Dendritic cell treated with granulocyte-macrophage colony-stimulating factor and Interleukin-4, amounts not matched to agents 40 ng/mL and 50 ng/mL, for 4 days (primary cell): ENCODE results near the gene PCSK5.
"Not testable (repeated sequence)": the region's sequence is repeated elsewhere in the genome, so short reads cannot be mapped to it uniquely, and the experiment has no call there.

ENCODE experiments used
- H3K27ac Mint-ChIP-seq: one replicate; pipeline ENCODE4 v1.8.0; 2022; ENCODE audit warnings: mild to moderate bottlenecking, mixed read lengths
- H3K27me3 Mint-ChIP-seq: one replicate; pipeline ENCODE4 v1.8.0; 2022; ENCODE audit warnings: mild to moderate bottlenecking, mixed read lengths
- H3K36me3 Mint-ChIP-seq: one replicate; pipeline ENCODE4 v1.8.0; 2022; ENCODE audit warnings: low read depth, mixed read lengths
- H3K4me1 Mint-ChIP-seq: one replicate; pipeline ENCODE4 v1.8.0; 2022; ENCODE audit warnings: low read depth, mixed read lengths
- H3K4me3 Mint-ChIP-seq: one replicate; pipeline ENCODE4 v1.8.0; 2022; ENCODE audit warnings: mild to moderate bottlenecking, moderate library complexity, mixed read lengths
- H3K9me3 Mint-ChIP-seq: one replicate; pipeline ENCODE4 v1.8.0; 2022; ENCODE audit warnings: mixed read lengths
- intact Hi-C: fragments of 100-400 bp; cut with micrococcal nuclease; formaldehyde crosslinking; loops from one replicate; pipeline ENCODE4 v1.15.0; 2022

PCSK5 gene

DNA sequence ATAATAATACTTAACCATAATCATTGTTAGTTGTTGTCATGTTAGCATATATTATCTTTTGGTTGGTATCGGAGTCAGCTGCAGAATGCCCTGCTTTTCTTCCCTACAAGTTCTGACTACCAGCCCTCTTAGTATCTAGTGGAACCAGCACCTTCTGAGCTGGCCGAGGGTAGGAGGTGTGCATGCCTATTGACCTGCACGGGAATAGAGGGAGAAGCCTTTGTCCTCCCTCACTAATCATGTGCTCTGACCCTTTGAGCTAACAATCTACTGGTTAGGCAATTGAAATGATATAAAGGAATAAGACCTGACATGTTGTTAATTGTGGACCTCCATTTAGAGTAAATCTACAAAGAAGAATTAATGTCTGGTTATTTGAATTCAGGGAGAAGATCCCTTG lies 4.1 kb downstream of the PCSK5 start:
- no peaks in the 10 kb centered on the region for H3K9me3 Mint-ChIP-seq
- no peak overlapping the region for H3K4me3 Mint-ChIP-seq
- peaks cover 13% of the 10 kb centered on the region for H3K27me3 Mint-ChIP-seq
- H3K27ac Mint-ChIP-seq = no peak overlapping the region
- intact Hi-C loops = no loop called here
- peaks cover 23% of the 10 kb centered on the region for H3K36me3 Mint-ChIP-seq
- H3K4me1 Mint-ChIP-seq = peaks cover 42% of the 10 kb centered on the region

- Mint-ChIP-seq H3K4me3 (no peak overlapping the region), H3K9me3 (no peaks in the 10 kb centered on the region), H3K27me3 (peaks cover 13% of the 10 kb centered on the region), H3K27ac (no peak overlapping the region), H3K36me3 (peaks cover 23% of the 10 kb centered on the region), H3K4me1 (peaks cover 44% of the 10 kb centered on the region)
- intact Hi-C loops = no loop called here
Measured at GRCh38 chr9:75895112-75895511, 4.6 kb downstream of the PCSK5 start.

GRCh38 chr9:75896193-75896592 lies 5.7 kb downstream of the PCSK5 start:
- intact Hi-C loops = no loop called here
- Mint-ChIP-seq H3K4me3 (no peak overlapping the region), H3K4me1 (peaks cover 49% of the 10 kb centered on the region), H3K27me3 (peaks cover 13% of the 10 kb centered on the region), H3K9me3 (no peaks in the 10 kb centered on the region), H3K27ac (no peak overlapping the region), H3K36me3 (peaks cover 21% of the 10 kb centered on the region)

GRCh38 chr9:75900893-75901524 lies 10.5 kb downstream of the PCSK5 start:
- H3K36me3 Mint-ChIP-seq, H3K27me3 Mint-ChIP-seq, H3K4me3 Mint-ChIP-seq, H3K9me3 Mint-ChIP-seq, H3K27ac Mint-ChIP-seq, intact Hi-C loops: not testable (repeated sequence)
- H3K4me1 Mint-ChIP-seq = peaks cover 20% of the 10 kb centered on the region

DNA sequence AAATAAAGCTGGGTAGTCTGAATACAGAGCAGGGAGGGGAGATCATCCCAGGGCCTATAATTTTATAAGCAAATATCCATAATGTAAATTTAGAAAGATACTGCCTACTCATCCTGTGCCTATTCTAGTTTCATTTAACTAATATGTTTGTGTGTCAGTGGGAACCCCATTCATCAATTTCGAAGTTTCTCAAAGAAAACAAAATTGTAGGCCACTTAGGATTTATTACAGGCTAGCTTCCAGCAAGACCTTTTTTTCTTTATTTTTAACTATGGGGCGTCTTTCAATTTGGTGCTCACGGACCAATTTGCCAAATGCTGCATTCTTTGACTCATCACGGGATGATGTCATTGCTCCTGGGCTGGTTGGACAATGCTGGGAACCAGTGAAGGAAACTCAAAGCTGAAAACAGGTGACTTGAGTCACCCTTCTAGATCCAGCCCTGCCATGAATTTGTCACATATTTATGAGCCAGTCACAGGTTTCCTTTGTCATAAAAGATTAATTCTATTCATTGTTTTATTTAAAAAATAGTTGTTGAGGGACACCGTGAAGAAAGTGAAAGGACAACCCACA lies 13.4 kb downstream of the PCSK5 start:
- H3K9me3 Mint-ChIP-seq = no peaks in the 10 kb centered on the region
- no peak overlapping the region for H3K27ac Mint-ChIP-seq
- peaks cover 10% of the 10 kb centered on the region for H3K36me3 Mint-ChIP-seq
- intact Hi-C loops = no loop called here
- H3K4me3 Mint-ChIP-seq = no peak overlapping the region
- H3K4me1 Mint-ChIP-seq = peaks cover 21% of the 10 kb centered on the region
- H3K27me3 Mint-ChIP-seq = no peaks in the 10 kb centered on the region

- peaks cover 21% of the 10 kb centered on the region for H3K4me1 Mint-ChIP-seq
- intact Hi-C loops = no loop called here
- no peak overlapping the region for H3K4me3 Mint-ChIP-seq
- no peaks in the 10 kb centered on the region for H3K27me3 Mint-ChIP-seq
- H3K9me3 Mint-ChIP-seq = no peaks in the 10 kb centered on the region
- H3K27ac Mint-ChIP-seq = no peak overlapping the region
- peaks cover 10% of the 10 kb centered on the region for H3K36me3 Mint-ChIP-seq
Measured at GRCh38 chr9:75904364-75904763, 13.9 kb downstream of the PCSK5 start.

DNA sequence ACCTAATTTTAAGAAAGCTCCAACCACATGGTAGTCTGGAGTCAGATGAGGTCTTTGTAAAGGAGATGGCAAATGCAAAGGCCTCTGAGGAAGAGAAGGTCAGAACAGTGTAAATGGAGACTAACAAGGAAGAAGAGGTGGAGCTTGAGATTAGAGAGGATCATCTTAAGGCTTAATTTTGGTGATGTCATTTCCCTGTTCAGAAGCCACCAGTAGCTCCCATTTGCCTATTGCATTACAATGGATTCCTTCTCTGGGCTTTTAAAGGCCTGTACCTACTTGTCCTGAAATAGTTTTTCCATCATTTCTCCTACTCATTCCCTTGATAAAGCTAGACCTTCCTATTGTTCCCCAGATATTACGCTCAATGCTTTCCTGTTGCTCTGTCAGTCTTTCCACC lies 16.1 kb downstream of the PCSK5 start:
- H3K4me1 Mint-ChIP-seq = peaks cover 8% of the 10 kb centered on the region
- no peaks in the 10 kb centered on the region for H3K27me3 Mint-ChIP-seq
- H3K27ac Mint-ChIP-seq = no peak overlapping the region
- no peaks in the 10 kb centered on the region for H3K36me3 Mint-ChIP-seq
- H3K9me3 Mint-ChIP-seq = no peaks in the 10 kb centered on the region
- intact Hi-C loops = no loop called here
- H3K4me3 Mint-ChIP-seq = no peak overlapping the region

GRCh38 chr9:75907329-75907728 lies 16.9 kb downstream of the PCSK5 start:
- Mint-ChIP-seq H3K27me3 (no peaks in the 10 kb centered on the region), H3K9me3 (no peaks in the 10 kb centered on the region)

GRCh38 chr9:75907923-75908322 lies 17.4 kb downstream of the PCSK5 start:
- no peaks in the 10 kb centered on the region for H3K9me3 Mint-ChIP-seq
- H3K36me3 Mint-ChIP-seq = peaks cover 6% of the 10 kb centered on the region
- no peak overlapping the region for H3K4me3 Mint-ChIP-seq
- intact Hi-C loops = no loop called here
- H3K4me1 Mint-ChIP-seq = peaks cover 16% of the 10 kb centered on the region
- no peak overlapping the region for H3K27ac Mint-ChIP-seq
- no peaks in the 10 kb centered on the region for H3K27me3 Mint-ChIP-seq

More at GRCh38 chr9:75907329-75907728, 16.9 kb downstream of the PCSK5 start:
- Mint-ChIP-seq H3K4me3 (no peak overlapping the region), H3K36me3 (peaks cover 5% of the 10 kb centered on the region), H3K27ac (no peak overlapping the region), H3K4me1 (peaks cover 16% of the 10 kb centered on the region)
- intact Hi-C loops = no loop called here

DNA sequence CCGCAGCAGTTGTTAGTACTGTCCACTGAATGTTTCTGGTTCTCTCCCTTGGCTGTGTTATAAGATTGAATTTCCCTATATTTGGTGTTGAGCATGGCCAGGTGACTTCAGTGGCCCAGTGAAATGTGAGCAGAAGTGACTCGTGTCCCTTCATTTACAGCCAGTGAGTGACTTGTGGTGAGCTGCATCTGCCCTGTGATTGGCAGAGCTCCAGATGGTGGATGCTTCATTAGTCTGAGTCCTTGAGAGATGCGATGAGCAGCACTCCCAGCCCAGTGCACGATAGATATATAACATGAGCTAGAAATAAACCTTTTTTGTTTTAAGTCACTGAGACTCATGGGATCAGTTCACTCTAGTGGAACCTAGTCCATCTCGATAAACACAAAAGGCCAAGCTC lies 19.3 kb downstream of the PCSK5 start:
- H3K27ac Mint-ChIP-seq = no peak overlapping the region
- H3K36me3 Mint-ChIP-seq = peaks cover 6% of the 10 kb centered on the region
- H3K4me3 Mint-ChIP-seq = no peak overlapping the region
- peaks cover 16% of the 10 kb centered on the region for H3K4me1 Mint-ChIP-seq
- intact Hi-C loops = no loop called here
- H3K9me3 Mint-ChIP-seq = no peaks in the 10 kb centered on the region
- H3K27me3 Mint-ChIP-seq = no peaks in the 10 kb centered on the region

DNA sequence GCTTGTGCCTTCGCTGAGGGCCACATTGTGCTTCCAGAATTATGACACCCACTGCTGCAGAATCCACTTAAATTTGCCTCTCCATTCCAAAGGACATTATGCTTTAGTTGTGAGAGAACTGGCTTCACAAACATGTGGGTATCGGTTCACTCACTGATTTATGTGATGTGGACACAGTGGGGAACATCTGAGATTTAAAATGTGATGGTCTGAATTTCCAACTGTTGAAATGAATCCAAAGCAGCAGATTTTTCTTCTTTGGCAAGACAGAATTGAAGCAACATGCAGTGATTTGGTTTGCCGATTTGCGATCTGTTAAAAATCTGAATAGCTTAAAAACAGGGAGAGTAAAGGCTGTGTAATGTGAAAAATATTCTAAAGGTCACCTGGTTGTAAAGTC lies 20.3 kb downstream of the PCSK5 start:
- Mint-ChIP-seq H3K9me3 (no peaks in the 10 kb centered on the region), H3K27ac (no peak overlapping the region), H3K36me3 (peaks cover 6% of the 10 kb centered on the region), H3K4me1 (peaks cover 16% of the 10 kb centered on the region), H3K27me3 (no peaks in the 10 kb centered on the region), H3K4me3 (no peak overlapping the region)
- intact Hi-C loops = no loop called here

GRCh38 chr9:75911390-75911789 lies 20.9 kb downstream of the PCSK5 start:
- no peaks in the 10 kb centered on the region for H3K9me3 Mint-ChIP-seq
- peaks cover 16% of the 10 kb centered on the region for H3K4me1 Mint-ChIP-seq
- no peak overlapping the region for H3K4me3 Mint-ChIP-seq
- H3K27me3 Mint-ChIP-seq = no peaks in the 10 kb centered on the region
- intact Hi-C loops = no loop called here
- H3K27ac Mint-ChIP-seq = no peak overlapping the region
- H3K36me3 Mint-ChIP-seq = peaks cover 6% of the 10 kb centered on the region

GRCh38 chr9:75912951-75913350 lies 22.5 kb downstream of the PCSK5 start:
- intact Hi-C loops = no loop called here
- peaks cover 16% of the 10 kb centered on the region for H3K4me1 Mint-ChIP-seq
- no peaks in the 10 kb centered on the region for H3K27me3 Mint-ChIP-seq
- no peaks in the 10 kb centered on the region for H3K9me3 Mint-ChIP-seq
- no peak overlapping the region for H3K4me3 Mint-ChIP-seq
- no peak overlapping the region for H3K27ac Mint-ChIP-seq
- H3K36me3 Mint-ChIP-seq = peaks cover 6% of the 10 kb centered on the region

- Mint-ChIP-seq H3K4me1 (peaks cover 7% of the 10 kb centered on the region), H3K27ac (no peak overlapping the region), H3K4me3 (no peak overlapping the region), H3K27me3 (no peaks in the 10 kb centered on the region), H3K9me3 (no peaks in the 10 kb centered on the region), H3K36me3 (peaks cover 6% of the 10 kb centered on the region)
- intact Hi-C loops = no loop called here
Measured at GRCh38 chr9:75914002-75914401, 23.5 kb downstream of the PCSK5 start.

DNA sequence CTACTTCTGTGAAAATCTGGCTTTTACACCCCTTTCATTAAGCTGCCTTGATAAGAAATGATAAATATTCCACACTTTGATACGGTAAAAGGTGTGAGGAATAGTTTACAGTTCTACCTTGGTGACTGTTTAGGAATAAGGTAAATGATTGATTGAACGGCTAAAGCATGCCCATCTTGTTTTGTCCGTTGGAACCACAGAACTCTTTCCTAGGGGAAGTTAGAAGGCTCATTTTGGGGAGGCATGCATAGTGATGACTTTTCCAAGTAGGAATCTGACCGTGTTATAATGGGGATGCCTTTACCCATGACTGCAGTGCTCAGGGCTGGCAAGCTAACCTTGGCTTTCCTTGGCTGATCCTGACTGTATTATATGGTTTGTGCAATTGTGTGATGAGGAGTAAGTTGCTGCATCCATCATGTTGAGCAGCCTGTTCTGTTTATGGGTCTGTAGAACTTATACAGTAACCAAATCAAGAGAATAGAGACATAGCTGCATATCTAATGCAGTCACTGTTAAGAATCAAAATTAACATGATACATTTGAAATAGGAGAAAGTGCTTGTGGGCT lies 24.5 kb downstream of the PCSK5 start:
- peaks cover 6% of the 10 kb centered on the region for H3K36me3 Mint-ChIP-seq
- H3K27ac Mint-ChIP-seq = no peak overlapping the region
- H3K27me3 Mint-ChIP-seq = no peaks in the 10 kb centered on the region
- H3K4me3 Mint-ChIP-seq = no peak overlapping the region
- H3K4me1 Mint-ChIP-seq = peaks cover 7% of the 10 kb centered on the region
- intact Hi-C loops = no loop called here
- H3K9me3 Mint-ChIP-seq = no peaks in the 10 kb centered on the region
